Endothelial cell of umbilical vein (primary cell): ENCODE results near the gene MORC1.

Experiments used
- CTCF ChIP-seq, 2 donors: IDR thresholded peaks; 1 replicate in 1 of 2; 2 replicates in 1 of 2; pipeline ENCODE4 v1.5.1; 2011; ENCODE audit warnings: low read length in 2 of 2, mild to moderate bottlenecking in 2 of 2, moderate library complexity in 2 of 2, control low read depth in 1 of 2, inconsistent platforms in 1 of 2, low read depth in 1 of 2; ENCODE audit not compliant: insufficient read depth in 1 of 2; ENCODE audit errors: extremely low read depth in 1 of 2
- EZH2 ChIP-seq: IDR thresholded peaks from 2 replicates; pipeline ENCODE4 v1.6.1; 2012; ENCODE audit warnings: borderline replicate concordance, low read depth, mild to moderate bottlenecking, moderate library complexity, low read length, inconsistent platforms; ENCODE audit not compliant: severe bottlenecking
- MYC ChIP-seq: IDR thresholded peaks from one replicate; pipeline ENCODE4 v1.6.1; 2011; ENCODE audit warnings: mild to moderate bottlenecking, low read depth, low read length
- POLR2A ChIP-seq: IDR thresholded peaks from 2 replicates; pipeline ENCODE4 v1.6.1; 2012; ENCODE audit warnings: low read depth, mild to moderate bottlenecking, control low read depth, low read length

- TF ChIP-seq POLR2A (no peak), CTCF (IDR thresholded peaks at IDR 0.05; ENCODE audit: extremely low read depth in 1 of 2, insufficient read depth in 1 of 2, low read depth in 1 of 2, low read length in 2 of 2) (no peak), EZH2 (no peak), MYC (no peak)
Observed at GRCh38 chr3:109033000-109033660, 84.8 kb downstream of the MORC1 start.
